HG02763 (cell line): ENCODE results near the gene CR2.
"Not testable (repeated sequence)": the region's sequence is repeated elsewhere in the genome, so short reads cannot be mapped to it uniquely, and the experiment has no call there.

Experiments used
- ATAC-seq: cut with Tn5 transposase; IDR thresholded peaks from one replicate; pipeline ENCODE4 v1.9.1; 2021; ENCODE audit warnings: mild to moderate bottlenecking, moderate library complexity; ENCODE audit not compliant: unreplicated experiment

CR2 gene

GRCh38 chr1:207444514-207445217 is 9.5 kb upstream of the CR2 start:
- no peak for ATAC-seq

GRCh38 chr1:207453710-207454045 is 450 bp upstream of the CR2 start:
- no peak for ATAC-seq

DNA sequence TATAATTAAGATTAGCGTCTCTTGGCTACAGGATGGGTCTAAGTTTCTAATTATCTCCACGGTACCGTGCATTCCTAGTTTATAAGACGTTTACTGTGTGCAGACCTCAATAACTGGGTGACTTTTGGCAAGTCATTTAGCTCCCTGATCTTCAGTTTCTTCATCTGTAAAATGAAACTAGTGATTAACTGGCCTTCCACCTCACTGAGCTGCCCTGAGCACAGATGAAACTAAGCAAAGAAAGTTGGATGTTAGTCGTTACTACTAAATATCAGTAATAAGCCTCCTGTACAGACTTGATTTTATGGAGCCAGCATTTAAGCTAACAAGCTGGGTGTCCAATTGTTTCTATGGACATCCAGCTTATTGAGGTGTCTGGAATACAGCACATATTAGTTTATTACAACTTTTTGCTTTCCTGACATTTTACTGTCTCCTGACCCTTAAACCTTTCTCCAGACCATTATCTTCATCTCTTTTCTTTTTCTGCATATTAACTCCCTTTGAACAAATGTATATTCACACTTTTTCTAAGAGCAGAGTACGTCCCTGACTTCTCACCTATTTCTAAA is 1.1 kb downstream of the CR2 start:
- no peak for ATAC-seq

DNA sequence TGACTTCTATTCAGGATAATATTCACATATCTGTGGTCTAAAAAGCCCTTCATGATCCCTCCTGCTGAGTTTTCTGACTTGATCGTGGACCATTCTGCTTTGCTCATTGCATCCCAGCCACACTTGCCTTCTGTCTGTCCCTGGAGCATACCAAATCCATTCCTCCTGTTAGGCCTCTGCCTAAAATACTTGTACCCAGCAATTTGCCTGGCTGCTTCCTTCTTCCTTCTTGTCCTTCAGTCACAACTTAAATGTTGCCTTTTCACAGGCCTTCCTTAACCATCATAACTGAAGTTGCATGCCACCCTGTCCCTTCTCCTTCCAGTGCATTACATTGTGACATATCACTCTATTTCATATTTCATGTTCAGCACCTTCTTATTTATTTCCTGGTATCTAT is 4.3 kb downstream of the CR2 start:
- no peak for ATAC-seq

DNA sequence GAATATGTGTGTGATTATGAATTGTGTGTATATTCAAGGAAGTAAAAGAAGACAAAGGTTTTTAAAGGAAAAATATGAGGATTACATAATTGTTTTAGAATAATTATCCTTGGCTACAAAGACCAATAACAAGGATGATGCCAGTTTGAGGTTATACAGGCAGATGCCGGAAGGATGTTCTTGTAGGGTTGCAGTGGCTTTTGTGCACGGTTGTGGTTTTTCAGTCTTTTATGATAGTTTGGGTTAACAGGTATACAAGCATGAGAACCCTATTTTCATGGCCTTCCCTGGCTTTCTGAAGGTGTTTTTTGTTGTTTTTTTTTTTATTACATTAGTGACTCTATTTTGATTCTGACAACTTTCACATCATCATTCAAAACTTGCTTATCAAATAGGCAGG is 4.9 kb downstream of the CR2 start:
- ATAC-seq: no peak

DNA sequence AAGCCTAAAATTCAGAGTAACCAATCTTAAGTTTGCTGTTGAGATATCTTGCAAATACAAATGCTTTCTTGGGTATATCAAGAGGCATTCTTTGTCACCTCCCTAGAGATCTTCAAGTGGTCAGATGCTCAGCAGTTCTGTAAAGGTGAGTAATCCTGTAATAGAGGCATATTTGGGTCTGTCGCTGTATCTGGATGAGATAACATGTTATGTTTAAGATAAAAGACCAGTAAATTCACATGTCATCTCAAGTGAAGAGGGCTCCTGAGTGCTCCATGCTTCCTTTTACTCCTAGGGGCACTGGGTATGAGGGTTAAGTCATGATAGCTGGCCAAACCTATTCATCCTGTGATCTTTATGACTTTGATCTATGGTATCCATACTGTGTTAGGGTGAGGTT is 7.5 kb downstream of the CR2 start:
- ATAC-seq: no peak

DNA sequence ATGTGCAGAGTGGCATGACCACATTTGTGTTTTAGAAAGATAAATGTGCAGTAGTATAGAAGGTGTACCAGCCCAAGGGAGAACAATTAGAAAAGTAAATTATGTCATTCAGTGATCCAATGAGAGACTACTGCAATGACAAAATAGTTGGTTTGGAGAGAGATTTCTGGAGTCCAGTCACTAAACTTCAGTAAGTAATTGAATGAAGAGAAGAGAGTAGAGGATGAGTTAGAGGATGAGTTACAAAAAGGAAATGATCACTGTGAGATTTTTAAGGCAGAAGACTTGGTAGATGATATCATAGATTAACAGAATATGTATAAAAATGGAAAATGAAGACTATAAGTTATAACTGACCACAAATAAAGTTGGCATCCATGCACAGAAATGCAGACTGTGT is 8.4 kb downstream of the CR2 start:
- no peak for ATAC-seq

- ATAC-seq: no peak
These were observed 8.9 kb downstream of the CR2 start for GRCh38 chr1:207463021-207463420.

GRCh38 chr1:207463571-207463970 is 9.4 kb downstream of the CR2 start:
- ATAC-seq: no peak

DNA sequence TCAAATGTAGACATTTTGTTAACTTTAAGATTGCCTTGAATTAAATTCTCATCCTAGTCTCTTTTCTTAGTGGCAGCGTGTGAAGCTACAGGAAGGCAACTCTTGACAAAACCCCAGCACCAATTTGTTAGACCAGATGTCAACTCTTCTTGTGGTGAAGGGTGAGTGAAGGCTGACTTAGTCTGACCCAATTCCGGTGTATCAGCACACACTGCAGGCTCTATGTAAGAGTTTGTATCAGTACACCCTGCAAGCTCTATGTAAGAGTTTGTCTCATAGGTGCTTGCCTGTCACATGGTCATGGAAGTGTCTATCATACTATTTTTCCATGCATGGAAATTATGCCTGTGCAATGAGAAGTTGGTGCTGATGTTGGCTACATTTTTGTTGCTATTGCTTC is 16.8 kb downstream of the CR2 start:
- ATAC-seq: no peak

GRCh38 chr1:207474210-207474609 is 20.1 kb downstream of the CR2 start:
- no peak for ATAC-seq

DNA sequence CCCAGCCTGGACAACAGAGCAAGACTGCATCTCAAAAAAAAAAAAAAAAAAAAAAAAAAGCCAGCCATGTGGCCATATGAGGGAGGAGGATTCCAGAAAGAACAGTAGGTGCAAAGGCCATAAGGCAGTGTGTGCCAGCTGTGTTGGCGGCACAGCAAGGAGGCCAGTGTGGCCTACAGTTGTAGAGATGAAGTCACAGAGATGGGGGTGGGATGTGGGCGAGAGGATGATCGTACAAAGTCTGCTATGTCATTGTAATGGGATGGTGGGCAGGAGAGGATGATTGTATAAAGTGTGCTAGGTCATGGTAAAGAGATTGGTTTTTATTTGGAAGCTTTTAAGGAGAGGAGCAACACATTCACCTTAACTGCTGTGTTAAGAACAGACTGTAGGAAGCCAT is 32.1 kb downstream of the CR2 start:
- ATAC-seq: no peak

DNA sequence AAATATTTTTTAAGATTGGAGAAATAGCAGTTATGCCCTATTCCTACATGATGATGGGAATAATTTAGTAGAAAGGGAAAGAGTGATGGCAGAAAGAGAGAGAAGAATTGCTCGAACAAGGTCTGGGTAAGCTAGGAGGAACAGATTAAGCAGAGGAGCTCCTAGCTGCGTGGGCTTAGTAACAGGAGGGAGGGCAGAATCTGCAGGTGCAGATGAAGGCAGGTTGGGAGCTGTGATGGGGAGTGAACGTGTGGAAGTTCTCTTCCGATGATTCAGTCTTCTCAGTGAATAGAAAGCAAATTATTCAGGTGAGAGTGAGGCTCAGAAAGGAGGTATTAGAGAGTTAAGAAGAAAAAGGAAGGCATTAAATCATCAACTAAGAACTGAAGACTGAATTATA is 33.5 kb downstream of the CR2 start:
- no peak for ATAC-seq

GRCh38 chr1:207493212-207493611 is 39.1 kb downstream of the CR2 start:
- no peak for ATAC-seq

- no peak for ATAC-seq
These were observed 40.0 kb downstream of the CR2 start for GRCh38 chr1:207494171-207494570.

GRCh38 chr1:207495281-207495680 is 41.2 kb downstream of the CR2 start:
- not testable (repeated sequence) for ATAC-seq

DNA sequence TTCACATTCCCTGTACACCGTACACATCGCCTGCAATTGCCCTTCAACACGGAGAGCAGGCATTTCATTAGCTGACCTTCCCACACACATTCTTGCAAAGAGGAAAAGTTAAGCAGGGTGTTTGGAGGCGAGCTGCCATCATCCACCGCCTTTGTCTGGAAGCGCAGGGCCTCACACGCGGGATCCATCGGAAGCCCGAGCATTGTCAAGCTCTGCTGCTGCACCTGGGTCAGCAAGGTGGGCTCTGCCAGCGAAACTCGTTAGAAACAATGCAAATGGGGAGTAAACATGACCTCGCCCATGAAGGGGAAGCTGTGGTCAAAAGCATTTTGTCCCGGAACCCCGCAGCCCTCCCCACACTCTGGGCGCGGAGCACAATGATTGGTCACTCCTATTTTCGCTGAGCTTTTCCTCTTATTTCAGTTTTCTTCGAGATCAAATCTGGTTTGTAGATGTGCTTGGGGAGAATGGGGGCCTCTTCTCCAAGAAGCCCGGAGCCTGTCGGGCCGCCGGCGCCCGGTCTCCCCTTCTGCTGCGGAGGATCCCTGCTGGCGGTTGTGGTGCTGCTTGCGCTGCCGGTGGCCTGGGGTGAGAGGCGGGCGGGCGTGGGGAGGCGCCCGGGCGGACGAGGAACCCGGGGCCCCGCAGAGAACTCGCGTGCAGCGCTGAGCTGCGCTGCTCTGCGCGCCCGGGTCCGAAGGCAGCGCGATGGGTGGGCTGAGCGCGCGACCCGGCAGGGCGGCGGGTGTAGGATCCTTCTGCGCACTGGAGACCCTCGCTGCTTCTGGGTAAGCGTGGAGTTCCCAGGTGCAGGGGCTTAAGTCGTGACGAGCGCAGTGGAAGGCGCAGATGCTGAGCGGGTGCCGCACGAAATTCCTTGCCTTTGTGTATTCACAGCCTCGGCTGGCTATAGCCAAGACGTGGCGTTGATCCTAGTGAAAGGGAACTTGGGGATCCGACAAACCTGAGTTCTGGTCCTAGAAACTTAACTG is 42.0 kb downstream of the CR2 start, which contains the start of gene CR1:
TSS of gene CR1 (plus strand) at position 357 of the 992 bp plus-strand sequence. CDS start at position 468, 111 bp downstream.
- peak; percentile 56 for ATAC-seq

GRCh38 chr1:207497941-207498340 is 43.8 kb downstream of the CR2 start:
- no peak for ATAC-seq

DNA sequence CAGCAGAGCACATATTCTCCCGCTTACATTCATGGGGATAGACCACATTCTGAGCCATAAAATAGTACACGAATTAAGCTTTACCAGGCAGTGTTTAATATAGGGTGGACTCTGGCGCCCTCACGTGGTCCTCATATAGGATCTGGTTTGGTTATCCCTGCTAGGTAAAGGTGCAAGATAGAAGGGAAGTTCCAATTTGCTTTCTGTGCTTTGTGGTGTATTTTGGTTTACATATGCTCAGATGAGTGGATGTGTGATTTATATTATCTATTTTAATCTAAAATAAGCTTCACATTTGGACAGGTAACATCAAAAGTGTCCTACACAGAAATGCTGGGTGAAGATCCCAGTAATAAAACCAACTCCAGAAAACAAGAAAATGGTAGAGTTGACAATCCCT is 45.4 kb downstream of the CR2 start:
- ATAC-seq: no peak

GRCh38 chr1:207500306-207500705 is 46.2 kb downstream of the CR2 start:
- no peak for ATAC-seq

DNA sequence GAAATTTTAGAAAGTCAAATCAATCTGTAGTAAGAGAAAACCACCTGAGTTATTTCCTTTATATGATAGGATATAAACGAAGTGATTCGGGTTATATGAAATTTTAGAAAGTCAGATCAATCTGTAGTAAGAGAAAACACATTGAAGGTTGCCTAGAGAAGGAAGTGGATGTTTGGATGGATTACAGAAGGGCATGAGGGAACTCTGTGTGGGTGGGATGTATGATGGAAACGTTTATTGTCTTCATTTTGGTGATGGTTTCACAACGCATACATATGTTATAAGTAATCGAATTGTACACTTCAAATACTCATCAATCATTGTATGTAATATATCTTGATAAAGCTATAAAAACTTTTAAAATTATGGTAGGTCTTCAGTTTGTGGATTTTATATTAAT is 46.9 kb downstream of the CR2 start:
- no peak for ATAC-seq

DNA sequence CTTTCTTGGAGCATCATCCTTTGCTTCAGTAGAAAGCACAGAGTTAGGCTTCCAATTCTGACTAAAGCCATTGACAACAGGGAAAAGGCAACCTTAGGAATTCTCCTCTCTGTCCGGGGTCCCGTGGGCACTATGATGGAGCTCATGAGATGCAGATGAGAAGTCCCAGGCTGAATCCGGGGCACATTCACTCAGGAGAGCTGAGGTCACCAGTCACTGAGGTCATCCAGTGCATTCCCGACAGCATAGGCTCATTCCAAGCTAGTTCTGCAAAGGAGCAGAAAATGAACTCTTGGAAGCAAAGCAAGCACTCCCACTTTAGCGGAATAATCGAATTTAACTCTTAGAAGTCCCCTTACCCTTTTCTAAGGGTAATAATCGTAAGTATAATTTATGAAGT is 48.6 kb downstream of the CR2 start:
- no peak for ATAC-seq
